GM11168 (cell line): ENCODE measurements around the gene STAT5B.
"Not testable (repeated sequence)": the region's sequence is repeated elsewhere in the genome, so short reads cannot be mapped to it uniquely, and the experiment has no call there.

ENCODE experiments used
- in situ Hi-C: fragments of 300-500 bp; cut with MboI; formaldehyde crosslinking; loops from one replicate; pipeline ENCODE4 v1.12.0; 2022; ENCODE audit warnings: low sequenced_read_pairs; ENCODE audit not compliant: unreplicated experiment

STAT5B gene

GRCh38 chr17:42271779-42272035 is 4.5 kb downstream of the STAT5B start:
- in situ Hi-C loops = no loop called here

- in situ Hi-C loops = no loop called here
Observed at GRCh38 chr17:42271006-42271778, 5.0 kb downstream of the STAT5B start.

- in situ Hi-C loops = no loop called here
Observed at GRCh38 chr17:42270596-42270995, 5.6 kb downstream of the STAT5B start.

- in situ Hi-C loops = no loop called here
Observed at GRCh38 chr17:42270170-42270535, 6.0 kb downstream of the STAT5B start.

GRCh38 chr17:42268236-42268635 is 8.0 kb downstream of the STAT5B start:
- in situ Hi-C loops = no loop called here

- in situ Hi-C loops = no loop called here
Observed at GRCh38 chr17:42266918-42267766, 9.0 kb downstream of the STAT5B start.

GRCh38 chr17:42266462-42266861 is 9.7 kb downstream of the STAT5B start:
- in situ Hi-C loops = no loop called here

DNA sequence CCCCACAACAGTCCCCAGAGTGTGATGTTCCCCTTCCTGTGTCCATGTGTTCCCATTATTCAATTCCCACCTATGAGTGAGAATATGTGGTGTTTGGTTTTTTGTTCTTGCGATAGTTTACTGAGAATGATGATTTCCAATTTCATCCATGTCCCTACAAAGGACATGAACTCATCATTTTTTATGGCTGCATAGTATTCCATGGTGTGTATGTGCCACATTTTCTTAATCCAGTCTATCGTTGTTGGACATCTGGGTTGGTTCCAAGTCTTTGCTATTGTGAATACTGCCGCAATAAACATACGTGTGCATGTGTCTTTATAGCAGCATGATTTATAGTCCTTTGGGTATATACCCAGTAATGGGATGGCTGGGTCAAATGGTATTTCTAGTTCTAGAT is 11.8 kb downstream of the STAT5B start:
- in situ Hi-C loops = not testable (repeated sequence)

DNA sequence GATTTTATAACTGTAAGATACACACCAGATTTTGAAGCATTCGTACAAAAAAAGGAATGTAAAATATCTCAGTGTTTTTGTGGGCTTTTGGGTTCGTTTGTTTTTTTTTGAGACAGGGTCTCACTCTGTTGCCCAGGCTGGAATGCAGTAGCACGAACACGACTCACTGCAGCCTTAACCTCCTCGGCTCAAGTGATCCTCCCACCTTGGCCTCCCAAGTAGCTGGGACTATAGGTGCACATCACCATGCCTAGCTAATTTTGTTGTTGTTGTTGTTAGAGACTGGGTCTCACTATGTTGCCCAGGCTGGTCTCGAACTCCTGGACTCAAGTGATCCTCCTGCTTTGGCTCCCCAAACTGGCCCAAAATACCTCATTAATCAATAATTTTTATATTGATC is 15.9 kb downstream of the STAT5B start:
- in situ Hi-C loops = no loop called here

- in situ Hi-C loops = no loop called here
Observed at GRCh38 chr17:42255445-42255844, 20.7 kb downstream of the STAT5B start.

GRCh38 chr17:42253578-42253977 is 22.6 kb downstream of the STAT5B start:
- in situ Hi-C loops = no loop called here

GRCh38 chr17:42252597-42253550 is 23.3 kb downstream of the STAT5B start:
- in situ Hi-C loops = no loop called here

DNA sequence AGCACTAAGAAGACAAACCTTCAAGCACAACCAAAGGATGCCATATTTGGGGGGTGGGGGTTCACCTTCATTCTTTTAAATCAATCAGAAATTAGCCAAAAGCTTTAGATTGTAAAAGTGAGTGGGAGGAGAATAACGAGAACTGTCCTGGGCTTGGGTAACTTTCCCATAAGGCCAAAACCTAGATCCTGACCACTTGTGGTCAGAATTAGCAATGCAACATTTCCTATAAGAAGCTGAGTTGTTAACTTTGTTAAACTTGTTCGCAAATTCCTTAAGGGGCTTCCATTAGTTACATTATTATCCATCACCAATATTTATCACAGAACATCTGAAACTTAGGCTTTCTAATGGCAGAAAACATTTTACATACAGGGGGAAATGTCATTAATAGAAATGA is 25.1 kb downstream of the STAT5B start:
- in situ Hi-C loops = no loop called here

GRCh38 chr17:42249681-42250446 is 26.3 kb downstream of the STAT5B start:
- in situ Hi-C loops = no loop called here

- in situ Hi-C loops = no loop called here
Observed at GRCh38 chr17:42248351-42249179, 27.6 kb downstream of the STAT5B start.

- in situ Hi-C loops = no loop called here
Observed at GRCh38 chr17:42247734-42248133, 28.5 kb downstream of the STAT5B start.

DNA sequence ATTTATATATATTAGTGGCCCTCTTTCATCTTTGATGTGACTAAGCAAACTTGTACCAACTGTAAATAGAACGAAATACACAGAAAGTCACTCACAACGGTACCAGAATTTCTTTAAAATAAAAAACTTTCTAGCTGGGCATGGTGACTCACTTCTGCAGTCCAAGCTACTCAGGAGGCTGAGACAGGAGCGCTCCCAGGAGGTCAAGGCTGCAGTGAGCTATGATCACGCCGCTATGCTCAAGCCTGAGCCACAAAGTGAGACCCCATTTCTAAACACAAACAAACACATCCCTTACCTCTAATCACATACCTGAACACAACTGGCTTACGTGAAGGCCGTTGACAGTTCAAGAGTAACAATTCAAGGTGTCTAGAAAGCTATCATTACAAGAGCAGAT is 29.7 kb downstream of the STAT5B start:
- in situ Hi-C loops = no loop called here

GRCh38 chr17:42245183-42245582 is 31.0 kb downstream of the STAT5B start:
- in situ Hi-C loops = not testable (repeated sequence)

DNA sequence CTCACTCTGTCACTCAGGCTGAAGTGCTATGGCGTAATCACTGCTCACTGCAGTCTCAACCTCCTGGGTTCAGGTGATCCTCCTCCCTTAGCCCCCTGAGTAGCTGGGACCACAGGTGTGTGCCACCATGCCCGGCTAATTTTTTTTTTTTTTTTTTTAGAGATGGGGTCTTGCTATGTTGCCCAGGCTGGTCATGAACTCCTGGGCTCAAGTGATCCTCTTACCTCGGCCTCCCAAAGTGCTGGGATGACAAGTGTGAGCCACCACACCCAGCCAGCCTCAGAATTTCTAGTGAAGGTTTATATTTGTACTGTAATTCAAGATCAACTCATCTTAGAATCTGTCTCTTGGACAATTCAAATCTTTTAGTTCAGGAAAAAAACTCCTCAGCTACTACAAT is 32.1 kb downstream of the STAT5B start:
- in situ Hi-C loops = not testable (repeated sequence)
